Skeletal muscle satellite cell (primary cell): ENCODE results near the gene SHOC2.

Experiments
- H3K27me3 ChIP-seq: 2 replicates; pipeline ENCODE4 v1.7.0; 2013; ENCODE audit warnings: low read length; ENCODE audit not compliant: control insufficient read depth, insufficient read depth
- H3K36me3 ChIP-seq: 2 replicates; pipeline ENCODE4 v1.7.0; 2013; ENCODE audit warnings: mild to moderate bottlenecking, control low read depth, low read length; ENCODE audit not compliant: insufficient read depth
- H3K4me1 ChIP-seq: 2 replicates; pipeline ENCODE4 v1.7.0; 2013; ENCODE audit warnings: low read length; ENCODE audit not compliant: control insufficient read depth, insufficient read depth
- H3K4me2 ChIP-seq: 2 replicates; pipeline ENCODE4 v1.7.0; 2013; ENCODE audit warnings: mild to moderate bottlenecking, low read length
- H3K4me3 ChIP-seq: 2 replicates; pipeline ENCODE4 v1.7.0; 2013; ENCODE audit warnings: low read length
- H3K9ac ChIP-seq: 2 replicates; pipeline ENCODE4 v1.7.0; 2013; ENCODE audit warnings: mild to moderate bottlenecking, low read depth, low read length, moderate library complexity
- H3K9me3 ChIP-seq: replicated peaks from 2 replicates; pipeline ENCODE4 v1.7.0; 2013; ENCODE audit warnings: mild to moderate bottlenecking, control low read depth, low read length

Gene SHOC2

GRCh38 chr10:110881905-110882304 lies 37.5 kb upstream of the SHOC2 start:
- no peaks in the 10 kb centered on the region for H3K9me3 ChIP-seq
- no peaks in the 10 kb centered on the region for H3K27me3 ChIP-seq
- no peak overlapping the region for H3K4me3 ChIP-seq
- H3K4me2 ChIP-seq: no peak overlapping the region
- no peaks in the 10 kb centered on the region for H3K4me1 ChIP-seq
- peaks cover 34% of the 10 kb centered on the region for H3K36me3 ChIP-seq
- H3K9ac ChIP-seq: no peak overlapping the region

GRCh38 chr10:110883924-110884323 lies 35.5 kb upstream of the SHOC2 start:
- H3K4me1 ChIP-seq: no peaks in the 10 kb centered on the region
- H3K36me3 ChIP-seq: peaks cover 30% of the 10 kb centered on the region
- H3K9me3 ChIP-seq: no peaks in the 10 kb centered on the region
- H3K4me3 ChIP-seq: no peak overlapping the region
- no peaks in the 10 kb centered on the region for H3K27me3 ChIP-seq
- no peak overlapping the region for H3K9ac ChIP-seq
- H3K4me2 ChIP-seq: no peak overlapping the region

- Histone ChIP-seq H3K4me3 (no peak overlapping the region), H3K27me3 (no peaks in the 10 kb centered on the region), H3K4me2 (no peak overlapping the region), H3K9me3 (no peaks in the 10 kb centered on the region), H3K9ac (no peak overlapping the region), H3K4me1 (no peaks in the 10 kb centered on the region), H3K36me3 (peaks cover 39% of the 10 kb centered on the region)
Measured at GRCh38 chr10:110885932-110886674, 33.3 kb upstream of the SHOC2 start.

- Histone ChIP-seq H3K9me3 (no peaks in the 10 kb centered on the region), H3K27me3 (no peaks in the 10 kb centered on the region), H3K4me1 (no peaks in the 10 kb centered on the region), H3K9ac (no peak overlapping the region), H3K4me2 (no peak overlapping the region), H3K36me3 (peaks cover 36% of the 10 kb centered on the region), H3K4me3 (no peak overlapping the region)
Measured at GRCh38 chr10:110887560-110887959, 31.8 kb upstream of the SHOC2 start.

- Histone ChIP-seq H3K4me2 (no peak overlapping the region), H3K4me1 (no peaks in the 10 kb centered on the region), H3K36me3 (peaks cover 39% of the 10 kb centered on the region)
Measured at GRCh38 chr10:110892602-110893288, 26.7 kb upstream of the SHOC2 start.

GRCh38 chr10:110893559-110894179 lies 25.7 kb upstream of the SHOC2 start:
- Histone ChIP-seq H3K4me3 (no peak overlapping the region), H3K9me3 (no peaks in the 10 kb centered on the region), H3K27me3 (no peaks in the 10 kb centered on the region), H3K4me1 (peaks cover 9% of the 10 kb centered on the region), H3K4me2 (no peak overlapping the region), H3K9ac (no peak overlapping the region), H3K36me3 (peaks cover 39% of the 10 kb centered on the region)

More at GRCh38 chr10:110892602-110893288, 26.7 kb upstream of the SHOC2 start:
- no peak overlapping the region for H3K9ac ChIP-seq
- H3K9me3 ChIP-seq: no peaks in the 10 kb centered on the region
- H3K27me3 ChIP-seq: no peaks in the 10 kb centered on the region
- no peak overlapping the region for H3K4me3 ChIP-seq

- no peak overlapping the region for H3K4me3 ChIP-seq
- peaks cover 18% of the 10 kb centered on the region for H3K4me1 ChIP-seq
- no peaks in the 10 kb centered on the region for H3K27me3 ChIP-seq
- H3K9me3 ChIP-seq: no peaks in the 10 kb centered on the region
- H3K36me3 ChIP-seq: peaks cover 42% of the 10 kb centered on the region
- H3K9ac ChIP-seq: no peak overlapping the region
- no peak overlapping the region for H3K4me2 ChIP-seq
Measured at GRCh38 chr10:110897184-110897583, 22.2 kb upstream of the SHOC2 start.

GRCh38 chr10:110898391-110898790 lies 21.0 kb upstream of the SHOC2 start:
- Histone ChIP-seq H3K4me3 (no peak overlapping the region), H3K4me2 (peak overlapping the region; percentile 33), H3K9me3 (no peaks in the 10 kb centered on the region), H3K27me3 (no peaks in the 10 kb centered on the region), H3K4me1 (peaks cover 30% of the 10 kb centered on the region), H3K36me3 (peaks cover 42% of the 10 kb centered on the region), H3K9ac (peak overlapping the region; percentile 29)

GRCh38 chr10:110900983-110901382 lies 18.4 kb upstream of the SHOC2 start:
- H3K27me3 ChIP-seq: no peaks in the 10 kb centered on the region
- peaks cover 30% of the 10 kb centered on the region for H3K4me1 ChIP-seq
- no peak overlapping the region for H3K9ac ChIP-seq
- H3K36me3 ChIP-seq: peaks cover 27% of the 10 kb centered on the region
- no peak overlapping the region for H3K4me3 ChIP-seq
- no peak overlapping the region for H3K4me2 ChIP-seq
- no peaks in the 10 kb centered on the region for H3K9me3 ChIP-seq

GRCh38 chr10:110901954-110902819 lies 17.2 kb upstream of the SHOC2 start:
- Histone ChIP-seq H3K27me3 (no peaks in the 10 kb centered on the region), H3K9ac (no peak overlapping the region), H3K36me3 (peaks cover 17% of the 10 kb centered on the region), H3K9me3 (no peaks in the 10 kb centered on the region), H3K4me2 (peak overlapping the region; percentile 29), H3K4me3 (no peak overlapping the region), H3K4me1 (peaks cover 30% of the 10 kb centered on the region)
